Measurements from ENCODE around the gene SH3YL1.

The SH3YL1 gene

DNA sequence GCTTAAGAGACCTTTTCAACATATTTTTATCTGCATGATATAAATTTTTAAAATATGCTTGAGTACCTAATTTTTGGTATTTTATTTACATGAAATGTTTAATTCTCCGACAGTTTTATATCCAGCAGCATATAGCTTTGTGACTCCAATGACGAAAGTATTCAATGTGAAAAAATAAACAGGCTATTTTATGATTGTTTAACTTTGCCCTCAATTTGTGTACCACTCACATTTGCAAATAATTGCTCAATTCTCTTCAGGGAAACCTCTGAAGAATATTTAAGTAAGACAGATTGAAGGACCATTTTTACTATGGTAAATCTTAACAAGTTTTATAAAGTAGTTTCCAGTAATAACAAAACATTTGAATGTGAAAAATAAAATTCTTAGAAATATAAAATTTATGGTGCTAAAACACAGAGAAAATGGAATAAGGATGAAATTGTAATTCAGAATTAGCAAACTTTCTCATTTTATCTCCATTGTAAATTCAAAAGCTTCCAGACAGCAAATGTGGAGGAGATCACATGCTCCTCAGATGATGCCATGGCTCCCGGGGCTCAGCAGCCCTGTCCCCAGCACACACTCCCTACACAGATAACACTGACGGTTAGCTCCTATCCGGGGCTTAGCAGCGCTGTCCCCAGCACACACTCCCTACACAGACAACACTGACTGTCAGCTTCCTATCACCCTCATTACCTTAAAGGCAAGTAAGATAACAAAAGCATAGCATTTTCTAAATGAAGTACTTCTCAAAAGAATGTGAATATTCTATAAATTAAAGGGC is 39.7 kb downstream of the SH3YL1 start:
- no peak overlapping the region for H2BK12ac ChIP-seq (ENCODE audit: low read length in 2 of 2)
- H3K4me2 ChIP-seq (ENCODE audit: low read length, poor library complexity, severe bottlenecking) = no peak overlapping the region
- H3K23ac ChIP-seq (ENCODE audit: low read length in 2 of 2) = no peak overlapping the region
- no peak for DNase-seq
- H3K4me1 ChIP-seq (ENCODE audit: control insufficient read depth, insufficient read depth, low read depth, low read length) = peaks cover 2% of the 10 kb centered on the region
- H4K8ac ChIP-seq (ENCODE audit: low read length) = no peak overlapping the region
- no peak overlapping the region for H2AK5ac ChIP-seq (ENCODE audit: low read length, severe bottlenecking)
- no peak overlapping the region for H3K4ac ChIP-seq (ENCODE audit: low read depth in 1 of 2, low read length in 2 of 2)
- no peaks in the 10 kb centered on the region for H3K27me3 ChIP-seq (ENCODE audit: control insufficient read depth in 1 of 2, insufficient read depth in 1 of 2, low read length in 2 of 2)
- H3K14ac ChIP-seq (ENCODE audit: low read length in 2 of 2) = no peak overlapping the region
- no peak overlapping the region for H3K4me3 ChIP-seq (ENCODE audit: insufficient read depth in 1 of 2, low read depth in 1 of 2, low read length in 2 of 2)
- no peak overlapping the region for H3K27ac ChIP-seq (ENCODE audit: low read length, poor library complexity, severe bottlenecking)
- H2AFZ ChIP-seq (ENCODE audit: low read depth, low read length) = no peak overlapping the region
- no peaks in the 10 kb centered on the region for H3K9me3 ChIP-seq (ENCODE audit: control insufficient read depth, low read length)
- 94% methylated on average over 3 of the region's 6 CpGs for WGBS
- H4K91ac ChIP-seq (ENCODE audit: low read length) = no peak overlapping the region
- H3K79me1 ChIP-seq (replicated peaks; ENCODE audit: low read length, poor library complexity, severe bottlenecking) = no peaks in the 10 kb centered on the region
- peaks cover 22 to 79% of the 10 kb centered on the region in 2 experiments for H3K36me3 ChIP-seq (ENCODE audit: control insufficient read depth in 1 of 2, insufficient read depth in 2 of 2, low read depth in 1 of 2, low read length in 2 of 2)
- H3K9ac ChIP-seq (ENCODE audit: low read length) = no peak overlapping the region
- no peak overlapping the region for H3K18ac ChIP-seq (ENCODE audit: low read depth in 1 of 2, low read length in 2 of 2)
- no peak overlapping the region for H2BK5ac ChIP-seq (ENCODE audit: low read depth, low read length, poor library complexity, severe bottlenecking)
- H2BK120ac ChIP-seq (ENCODE audit: low read depth, low read length) = no peak overlapping the region
- no peak overlapping the region for H2BK15ac ChIP-seq (ENCODE audit: low read depth, poor library complexity, severe bottlenecking)

DNA sequence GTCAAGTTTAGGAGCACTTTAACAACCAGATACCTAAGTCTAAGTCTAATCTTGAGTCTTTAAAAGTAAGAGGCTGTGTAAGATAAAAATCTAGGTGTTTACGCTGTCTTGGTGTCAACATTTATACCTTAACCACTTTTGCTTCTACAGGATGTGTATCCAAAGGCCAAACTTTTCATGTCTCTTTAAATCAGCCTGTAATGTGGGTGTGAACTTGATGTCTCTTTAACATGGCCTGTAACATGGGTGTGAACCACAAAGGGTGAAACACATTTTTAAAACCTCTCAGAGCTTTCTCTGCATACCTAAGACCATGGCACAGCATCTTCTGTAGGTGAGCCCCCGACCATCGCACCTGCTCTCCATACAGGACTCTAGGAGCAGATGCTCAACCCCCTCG is 40.4 kb downstream of the SH3YL1 start:
- no peak overlapping the region for H2AK5ac ChIP-seq (ENCODE audit: low read length, severe bottlenecking)
- no peak overlapping the region for H3K9ac ChIP-seq (ENCODE audit: low read length)
- 87% methylated on average over 3 of the region's 4 CpGs for WGBS
- no peak overlapping the region for H3K4me3 ChIP-seq (ENCODE audit: insufficient read depth in 1 of 2, low read depth in 1 of 2, low read length in 2 of 2)
- no peak overlapping the region for H3K27ac ChIP-seq (ENCODE audit: low read length, poor library complexity, severe bottlenecking)
- H2BK12ac ChIP-seq (ENCODE audit: low read length in 2 of 2) = no peak overlapping the region
- H3K4me2 ChIP-seq (ENCODE audit: low read length, poor library complexity, severe bottlenecking) = no peak overlapping the region
- H3K4me1 ChIP-seq (ENCODE audit: control insufficient read depth, insufficient read depth, low read depth, low read length) = peaks cover 2% of the 10 kb centered on the region
- H3K23ac ChIP-seq (ENCODE audit: low read length in 2 of 2) = no peak overlapping the region
- no peak overlapping the region for H2AFZ ChIP-seq (ENCODE audit: low read depth, low read length)
- H2BK120ac ChIP-seq (ENCODE audit: low read depth, low read length) = no peak overlapping the region
- H2BK15ac ChIP-seq (ENCODE audit: low read depth, poor library complexity, severe bottlenecking) = no peak overlapping the region
- H2BK5ac ChIP-seq (ENCODE audit: low read depth, low read length, poor library complexity, severe bottlenecking) = no peak overlapping the region
- peaks cover 22 to 79% of the 10 kb centered on the region in 2 experiments for H3K36me3 ChIP-seq (ENCODE audit: control insufficient read depth in 1 of 2, insufficient read depth in 2 of 2, low read depth in 1 of 2, low read length in 2 of 2)
- H3K14ac ChIP-seq (ENCODE audit: low read length in 2 of 2) = no peak overlapping the region
- no peaks in the 10 kb centered on the region for H3K27me3 ChIP-seq (ENCODE audit: control insufficient read depth in 1 of 2, insufficient read depth in 1 of 2, low read length in 2 of 2)
- no peak for DNase-seq
- no peak overlapping the region for H4K91ac ChIP-seq (ENCODE audit: low read length)
- no peak overlapping the region for H3K4ac ChIP-seq (ENCODE audit: low read depth in 1 of 2, low read length in 2 of 2)
- no peak overlapping the region for H4K8ac ChIP-seq (ENCODE audit: low read length)
- no peak overlapping the region for H3K18ac ChIP-seq (ENCODE audit: low read depth in 1 of 2, low read length in 2 of 2)
- no peaks in the 10 kb centered on the region for H3K9me3 ChIP-seq (ENCODE audit: control insufficient read depth, low read length)
- no peaks in the 10 kb centered on the region for H3K79me1 ChIP-seq (replicated peaks; ENCODE audit: low read length, poor library complexity, severe bottlenecking)

DNA sequence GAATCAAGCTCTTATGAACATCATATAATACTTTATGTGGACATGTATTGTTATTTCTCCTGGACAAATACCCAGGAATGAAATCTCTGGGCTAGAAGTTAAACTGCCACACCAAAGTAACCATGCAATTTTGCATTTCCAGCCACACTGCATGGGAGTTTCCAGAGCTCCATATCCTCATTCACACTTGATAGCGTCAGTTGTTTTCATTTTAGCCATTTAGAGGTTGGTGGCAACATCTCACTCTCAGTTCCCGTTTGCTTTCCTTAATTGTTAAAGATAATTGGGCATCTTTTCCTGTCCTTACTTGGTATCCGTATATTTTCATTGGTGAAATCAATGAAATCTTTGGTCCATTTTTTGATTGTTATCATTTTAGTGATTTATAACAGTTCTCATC is 47.8 kb downstream of the SH3YL1 start:
- Histone ChIP-seq H2BK5ac (ENCODE audit: low read depth, low read length, poor library complexity, severe bottlenecking) (no peak overlapping the region), H3K9me3 (ENCODE audit: control insufficient read depth, low read length) (peaks cover 10% of the 10 kb centered on the region), H3K4ac (ENCODE audit: low read depth in 1 of 2, low read length in 2 of 2) (no peak overlapping the region), H3K9ac (ENCODE audit: low read length) (no peak overlapping the region), H4K91ac (ENCODE audit: low read length) (no peak overlapping the region), H3K27me3 (ENCODE audit: control insufficient read depth in 1 of 2, insufficient read depth in 1 of 2, low read length in 2 of 2) (peaks cover 0 to 4% of the 10 kb centered on the region in 2 experiments), H3K4me3 (ENCODE audit: insufficient read depth in 1 of 2, low read depth in 1 of 2, low read length in 2 of 2) (no peak overlapping the region), H3K36me3 (ENCODE audit: control insufficient read depth in 1 of 2, insufficient read depth in 2 of 2, low read depth in 1 of 2, low read length in 2 of 2) (peaks cover 6 to 27% of the 10 kb centered on the region in 2 experiments), H4K8ac (ENCODE audit: low read length) (no peak overlapping the region), H3K4me2 (ENCODE audit: low read length, poor library complexity, severe bottlenecking) (no peak overlapping the region), H3K79me1 (replicated peaks; ENCODE audit: low read length, poor library complexity, severe bottlenecking) (no peaks in the 10 kb centered on the region), H2AFZ (ENCODE audit: low read depth, low read length) (no peak overlapping the region), H3K14ac (ENCODE audit: low read length in 2 of 2) (no peak overlapping the region), H2BK15ac (ENCODE audit: low read depth, poor library complexity, severe bottlenecking) (no peak overlapping the region), H2BK12ac (ENCODE audit: low read length in 2 of 2) (no peak overlapping the region), H2BK120ac (ENCODE audit: low read depth, low read length) (no peak overlapping the region), H3K23ac (ENCODE audit: low read length in 2 of 2) (no peak overlapping the region), H3K4me1 (ENCODE audit: control insufficient read depth, insufficient read depth, low read depth, low read length) (no peaks in the 10 kb centered on the region), H2AK5ac (ENCODE audit: low read length, severe bottlenecking) (no peak overlapping the region), H3K27ac (ENCODE audit: low read length, poor library complexity, severe bottlenecking) (no peak overlapping the region), H3K18ac (ENCODE audit: low read depth in 1 of 2, low read length in 2 of 2) (no peak overlapping the region)
- DNase-seq = no peak
- WGBS = 100% methylated on average over 1 of the region's 3 CpGs

DNA sequence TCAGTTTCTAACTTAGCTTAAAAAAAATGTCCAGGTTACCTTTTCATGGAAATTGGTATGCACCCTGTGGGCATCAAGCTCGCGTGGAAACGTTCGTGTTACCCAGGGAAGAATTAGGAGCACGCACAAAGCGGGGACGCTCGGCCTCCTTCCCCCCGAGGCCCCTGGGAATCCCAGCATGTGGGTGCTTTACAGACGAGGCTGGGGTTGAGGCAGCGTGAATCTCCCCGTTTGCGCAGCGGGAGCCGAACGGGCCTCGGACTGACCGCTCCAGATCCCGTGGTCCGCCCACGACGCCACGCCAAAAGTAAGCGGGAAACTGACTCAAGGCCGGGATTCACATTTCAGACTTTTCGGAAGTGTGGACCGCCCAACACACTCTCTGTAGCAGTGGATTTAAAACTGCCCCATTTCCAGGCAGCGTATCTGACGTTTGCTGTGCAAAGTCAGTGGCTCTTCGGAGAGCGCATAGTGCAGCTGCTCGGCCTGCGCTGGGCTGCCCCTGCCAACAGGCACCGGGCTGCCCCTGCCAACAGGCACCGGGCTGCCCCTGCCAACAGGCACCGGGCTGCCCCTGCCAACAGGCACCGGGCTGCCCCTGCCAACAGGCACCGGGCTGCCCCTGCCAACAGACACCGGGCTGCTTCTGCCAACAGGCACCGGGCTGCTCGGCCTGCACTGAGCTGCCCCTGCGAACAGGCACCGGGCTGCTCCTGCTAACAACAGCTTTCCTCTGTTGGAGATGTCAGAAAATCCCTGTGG is 49.7 kb downstream of the SH3YL1 start:
- Histone ChIP-seq H3K27me3 (ENCODE audit: control insufficient read depth in 1 of 2, insufficient read depth in 1 of 2, low read length in 2 of 2) (peaks cover 10% of the 10 kb centered on the region in 2 experiments), H2AFZ (ENCODE audit: low read depth, low read length) (no peak overlapping the region), H4K91ac (ENCODE audit: low read length) (peak overlapping the region; percentile 36), H4K8ac (ENCODE audit: low read length) (no peak overlapping the region), H2AK5ac (ENCODE audit: low read length, severe bottlenecking) (no peak overlapping the region), H3K79me1 (replicated peaks; ENCODE audit: low read length, poor library complexity, severe bottlenecking) (no peaks in the 10 kb centered on the region), H3K9me3 (ENCODE audit: control insufficient read depth, low read length) (peaks cover 10% of the 10 kb centered on the region), H3K36me3 (ENCODE audit: control insufficient read depth in 1 of 2, insufficient read depth in 2 of 2, low read depth in 1 of 2, low read length in 2 of 2) (peaks cover 6 to 20% of the 10 kb centered on the region in 2 experiments), H3K27ac (ENCODE audit: low read length, poor library complexity, severe bottlenecking) (no peak overlapping the region), H2BK15ac (ENCODE audit: low read depth, poor library complexity, severe bottlenecking) (no peak overlapping the region), H3K23ac (ENCODE audit: low read length in 2 of 2) (no peak overlapping the region), H2BK5ac (ENCODE audit: low read depth, low read length, poor library complexity, severe bottlenecking) (no peak overlapping the region), H3K9ac (ENCODE audit: low read length) (no peak overlapping the region), H3K4ac (ENCODE audit: low read depth in 1 of 2, low read length in 2 of 2) (no peak overlapping the region), H3K4me3 (ENCODE audit: insufficient read depth in 1 of 2, low read depth in 1 of 2, low read length in 2 of 2) (peak overlapping the region in 1 of 2 experiments; percentile 33), H3K14ac (ENCODE audit: low read length in 2 of 2) (no peak overlapping the region), H3K18ac (ENCODE audit: low read depth in 1 of 2, low read length in 2 of 2) (no peak overlapping the region), H2BK120ac (ENCODE audit: low read depth, low read length) (no peak overlapping the region), H3K4me1 (ENCODE audit: control insufficient read depth, insufficient read depth, low read depth, low read length) (no peaks in the 10 kb centered on the region), H3K4me2 (ENCODE audit: low read length, poor library complexity, severe bottlenecking) (no peak overlapping the region), H2BK12ac (ENCODE audit: low read length in 2 of 2) (no peak overlapping the region)
- WGBS = 95% methylated on average over 41 of the region's 43 CpGs
- no peak for DNase-seq
